ENCODE data around the gene CDYL2. TPM values are rescaled to one million over a fixed set of nuclear protein-coding genes. Genes with fewer than 3 reads are reported as not detected.
A peak's percentile ranks its signal among the peaks of the same experiment; 100 is the strongest.

The CDYL2 gene
- total RNA-seq, 2 experiments from 2014 or later, result 60.8 to 63.2 TPM

- Mint-ChIP-seq H3K36me3 (peaks cover 21% of the 10 kb centered on the region), H3K27ac (no peak overlapping the region), H3K27me3 (no peaks in the 10 kb centered on the region), H3K4me1 (no peaks in the 10 kb centered on the region), H3K4me3 (no peak overlapping the region), H3K9me3 (ENCODE audit: low read depth) (peaks cover 2% of the 10 kb centered on the region)
- CTCF ChIA-PET, result interaction anchor here (1.1 kb wide), 1 partner anchor 185 kb away, joined by 3 read pairs; no protein-coding TSS in a partner anchor
- ATAC-seq, result no peak
- DNase-seq, result no peak
Measured at GRCh38 chr16:80710918-80711317, 93.5 kb downstream of the CDYL2 start.

- Mint-ChIP-seq H3K27me3 (no peaks in the 10 kb centered on the region), H3K4me3 (no peak overlapping the region), H3K4me1 (peaks cover 7% of the 10 kb centered on the region), H3K27ac (no peak overlapping the region), H3K9me3 (ENCODE audit: low read depth) (peaks cover 2% of the 10 kb centered on the region), H3K36me3 (peaks cover 24% of the 10 kb centered on the region)
- CTCF ChIA-PET, result no interaction called here
- no peak for DNase-seq
- ATAC-seq, result no peak
Measured at GRCh38 chr16:80708823-80709222, 95.6 kb downstream of the CDYL2 start.

DNA sequence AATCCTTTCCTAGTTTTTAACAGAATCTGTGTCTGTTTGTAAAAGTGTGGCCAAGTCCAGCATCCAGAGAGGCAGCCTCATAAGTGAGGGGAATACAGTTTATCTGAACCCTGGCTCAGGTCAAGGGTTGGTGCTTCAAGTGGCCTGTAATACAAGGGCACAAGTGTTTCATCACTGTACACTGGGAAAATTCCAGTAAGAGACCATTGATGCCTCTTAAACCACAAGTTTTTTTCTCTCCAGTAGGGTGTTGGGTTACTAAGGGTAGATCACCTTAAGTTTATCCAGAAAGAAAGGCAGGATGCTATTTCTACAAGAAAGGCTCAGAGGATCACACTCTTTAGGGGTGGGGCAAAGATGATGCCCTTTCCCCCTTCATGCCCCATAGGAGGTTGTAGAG is 96.7 kb downstream of the CDYL2 start:
- Mint-ChIP-seq H3K9me3 (ENCODE audit: low read depth) (peaks cover 2% of the 10 kb centered on the region), H3K36me3 (peaks cover 21% of the 10 kb centered on the region), H3K4me3 (no peak overlapping the region), H3K4me1 (peaks cover 9% of the 10 kb centered on the region), H3K27ac (no peak overlapping the region), H3K27me3 (no peaks in the 10 kb centered on the region)
- no peak for ATAC-seq
- CTCF ChIA-PET, result no interaction called here
- no peak for DNase-seq

- Mint-ChIP-seq H3K27me3 (no peaks in the 10 kb centered on the region), H3K4me1 (peaks cover 14% of the 10 kb centered on the region), H3K36me3 (peaks cover 23% of the 10 kb centered on the region), H3K27ac (no peak overlapping the region), H3K9me3 (ENCODE audit: low read depth) (peaks cover 2% of the 10 kb centered on the region), H3K4me3 (no peak overlapping the region)
- CTCF ChIA-PET, result interaction anchor here (0.5 kb wide), 1 partner anchor 52 kb away, joined by 3 read pairs; no protein-coding TSS in a partner anchor
- DNase-seq, result no peak
- no peak for ATAC-seq
Measured at GRCh38 chr16:80705596-80705995, 98.8 kb downstream of the CDYL2 start.

- DNase-seq, result no peak
- peaks cover 2% of the 10 kb centered on the region for H3K9me3 Mint-ChIP-seq (ENCODE audit: low read depth)
- H3K36me3 Mint-ChIP-seq, result peaks cover 23% of the 10 kb centered on the region
- H3K27ac Mint-ChIP-seq, result no peak overlapping the region
- H3K4me3 Mint-ChIP-seq, result no peak overlapping the region
- H3K4me1 Mint-ChIP-seq, result peaks cover 16% of the 10 kb centered on the region
- ATAC-seq, result no peak
- CTCF ChIA-PET, result no interaction called here
- no peaks in the 10 kb centered on the region for H3K27me3 Mint-ChIP-seq
Measured at GRCh38 chr16:80704751-80705505, 99.5 kb downstream of the CDYL2 start.

DNA sequence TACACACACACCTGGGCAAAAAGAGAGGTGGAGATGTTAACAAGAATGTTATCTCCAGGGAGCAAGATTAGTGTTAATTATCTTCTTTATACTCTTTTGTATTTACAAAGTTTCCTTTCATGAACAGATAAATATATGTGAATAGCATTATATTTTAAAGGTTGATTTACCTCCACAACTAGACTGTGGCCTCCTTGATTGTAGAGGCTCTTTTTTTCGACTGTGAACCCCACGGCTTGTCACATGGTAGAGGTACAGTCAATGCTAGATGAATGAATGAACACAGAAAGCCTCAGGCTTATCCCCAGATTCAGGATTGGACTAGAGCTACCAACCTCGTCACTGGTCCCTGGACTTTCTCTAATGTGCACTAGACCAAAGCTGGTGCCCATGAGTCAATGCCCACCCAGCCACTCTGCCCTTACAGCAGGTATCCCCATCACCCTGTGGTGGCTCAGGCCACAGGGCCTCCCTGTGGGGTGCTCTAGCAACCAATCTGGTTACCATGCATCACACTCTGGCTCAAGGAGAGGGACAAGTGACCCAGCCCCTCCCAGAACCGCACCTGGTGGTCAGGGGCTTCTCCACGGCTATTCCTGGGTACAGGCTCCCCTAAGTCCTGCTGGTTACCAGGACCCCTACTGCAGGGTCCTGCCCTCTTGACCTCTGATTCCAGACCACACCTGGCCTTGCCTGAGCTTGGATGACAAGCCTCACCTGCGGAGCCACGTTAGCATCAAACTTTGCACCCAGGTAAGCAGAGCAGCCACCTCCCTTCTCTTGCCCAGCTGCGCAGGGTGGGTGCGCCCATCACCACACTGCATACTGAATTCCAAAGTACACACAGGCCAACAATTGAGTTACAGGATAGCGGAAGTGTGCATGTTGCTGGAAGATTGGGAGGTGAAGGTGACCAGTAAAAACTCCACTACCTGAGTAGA is 101.0 kb downstream of the CDYL2 start:
- Mint-ChIP-seq H3K27ac (no peak overlapping the region), H3K9me3 (ENCODE audit: low read depth) (peaks cover 4% of the 10 kb centered on the region), H3K27me3 (no peaks in the 10 kb centered on the region), H3K4me1 (peaks cover 21% of the 10 kb centered on the region), H3K4me3 (no peak overlapping the region), H3K36me3 (peaks cover 26% of the 10 kb centered on the region)
- ATAC-seq (no peak), DNase-seq (peak; percentile 37)
- CTCF ChIA-PET, result interaction anchor here (1.2 kb wide), 1 partner anchor 61 kb away, joined by 3 read pairs; no protein-coding TSS in a partner anchor

DNA sequence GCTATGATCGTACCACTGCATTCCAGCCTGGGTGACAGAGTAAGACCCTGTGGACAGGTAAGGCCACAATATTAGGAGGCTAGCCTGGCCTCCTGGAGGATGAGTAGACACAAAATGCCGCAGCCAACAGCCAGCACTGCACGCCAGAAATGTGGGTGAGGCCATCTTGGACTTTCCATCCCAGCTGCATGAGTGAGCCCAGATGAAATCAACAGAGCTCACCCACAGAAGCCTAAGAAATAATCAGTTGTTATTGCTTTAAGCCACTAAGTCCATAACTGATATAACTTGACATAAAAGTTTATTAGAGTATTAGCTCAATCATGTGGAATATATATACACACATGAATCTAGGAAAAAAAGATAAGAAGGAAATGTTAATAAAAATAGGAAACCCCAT is 101.7 kb downstream of the CDYL2 start:
- Mint-ChIP-seq H3K4me1 (peaks cover 25% of the 10 kb centered on the region), H3K9me3 (ENCODE audit: low read depth) (peaks cover 2% of the 10 kb centered on the region)
- CTCF ChIA-PET, result no interaction called here

GRCh38 chr16:80700558-80700957 is 103.8 kb downstream of the CDYL2 start:
- Mint-ChIP-seq H3K4me1 (peaks cover 28% of the 10 kb centered on the region), H3K27me3 (no peaks in the 10 kb centered on the region), H3K4me3 (no peak overlapping the region), H3K9me3 (ENCODE audit: low read depth) (peaks cover 11% of the 10 kb centered on the region), H3K36me3 (peaks cover 31% of the 10 kb centered on the region), H3K27ac (no peak overlapping the region)
- ATAC-seq (no peak), DNase-seq (no peak)
- CTCF ChIA-PET, result interaction anchor here (1.0 to 1.7 kb wide), 2 partner anchors 173 to 603 kb away, joined by 3 to 5 read pairs; no protein-coding TSS in a partner anchor

More for the DNA sequence above, 101.7 kb downstream of the CDYL2 start:
- no peaks in the 10 kb centered on the region for H3K27me3 Mint-ChIP-seq
- H3K4me3 Mint-ChIP-seq, result no peak overlapping the region
- peak; percentile 31 for DNase-seq
- no peak for ATAC-seq
- no peak overlapping the region for H3K27ac Mint-ChIP-seq
- H3K36me3 Mint-ChIP-seq, result peaks cover 27% of the 10 kb centered on the region

DNA sequence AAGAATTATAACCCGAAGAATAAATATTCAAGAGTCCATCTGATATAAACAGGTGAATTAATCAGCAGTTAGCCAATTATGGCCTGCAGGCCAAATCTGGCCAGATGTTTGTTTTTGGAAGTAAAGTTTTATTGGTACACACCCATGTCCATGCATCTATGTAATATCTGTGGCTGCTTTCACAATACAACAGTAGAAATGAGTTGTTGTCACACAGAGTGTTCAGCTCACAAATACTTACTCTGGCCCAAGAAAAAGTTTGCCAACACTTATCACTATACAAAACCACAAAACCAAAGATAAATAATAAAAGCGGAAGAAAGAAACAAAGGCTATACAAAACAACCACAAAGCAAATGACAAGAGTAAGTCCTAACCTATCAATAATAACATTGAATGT is 109.4 kb downstream of the CDYL2 start:
- Mint-ChIP-seq H3K4me1 (peaks cover 53% of the 10 kb centered on the region), H3K27me3 (no peaks in the 10 kb centered on the region), H3K27ac (peak overlapping the region; percentile 37), H3K9me3 (ENCODE audit: low read depth) (peaks cover 11% of the 10 kb centered on the region), H3K36me3 (peaks cover 35% of the 10 kb centered on the region), H3K4me3 (peak overlapping the region; percentile 6)
- DNase-seq, result no peak
- ATAC-seq, result peak; percentile 49
- CTCF ChIA-PET, result interaction anchor here (0.6 to 2.6 kb wide), 3 partner anchors 27 to 168 kb away, joined by 3 to 7 read pairs (median 5); no protein-coding TSS in a partner anchor

DNA sequence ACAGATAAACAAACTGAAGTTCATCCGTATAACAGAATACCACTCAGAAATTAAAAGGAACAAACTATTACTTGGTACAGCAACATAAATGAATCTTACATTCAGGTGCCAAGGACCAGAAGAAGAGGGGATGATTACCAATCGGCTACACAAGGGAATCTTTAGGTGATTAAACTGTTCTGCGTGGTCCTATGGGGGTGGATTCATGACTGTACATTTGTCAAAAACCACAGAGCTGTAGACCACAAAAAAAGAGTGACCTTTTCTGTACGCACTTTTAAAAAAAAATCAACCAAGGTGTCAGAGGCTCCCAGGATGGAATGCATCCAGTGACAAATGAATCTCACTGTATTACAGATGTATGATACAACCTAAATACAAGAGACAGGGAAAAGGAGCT is 110.8 kb downstream of the CDYL2 start:
- ATAC-seq, result peak; percentile 41
- Mint-ChIP-seq H3K4me3 (no peak overlapping the region), H3K36me3 (peaks cover 32% of the 10 kb centered on the region), H3K9me3 (ENCODE audit: low read depth) (peaks cover 10% of the 10 kb centered on the region), H3K27ac (no peak overlapping the region), H3K4me1 (peaks cover 49% of the 10 kb centered on the region), H3K27me3 (no peaks in the 10 kb centered on the region)
- no peak for DNase-seq
- CTCF ChIA-PET, result interaction anchor here (2.1 to 2.6 kb wide), 2 partner anchors 102 to 167 kb away, joined by 5 to 7 read pairs; no protein-coding TSS in a partner anchor

DNA sequence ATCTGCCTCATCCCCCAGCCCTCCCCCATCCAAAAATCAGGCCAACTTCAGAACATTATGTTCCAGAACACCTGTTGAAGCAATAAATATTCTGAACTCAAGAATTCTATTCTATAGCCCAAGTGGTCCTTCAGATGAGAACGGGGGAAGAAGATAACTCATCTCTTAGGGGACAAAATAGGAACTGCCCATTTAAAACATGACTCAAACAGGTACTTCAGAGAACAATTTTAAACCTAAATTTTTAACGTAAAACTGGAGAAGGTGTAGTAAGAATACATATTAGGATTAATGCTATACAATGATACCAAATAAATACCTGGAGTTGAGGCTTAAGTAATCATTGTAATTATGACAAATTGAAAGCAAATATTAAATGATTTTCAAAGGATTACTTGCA is 112.1 kb downstream of the CDYL2 start:
- Mint-ChIP-seq H3K27ac (peak overlapping the region; percentile 25), H3K4me1 (peaks cover 47% of the 10 kb centered on the region), H3K36me3 (peaks cover 22% of the 10 kb centered on the region), H3K9me3 (ENCODE audit: low read depth) (peaks cover 8% of the 10 kb centered on the region), H3K27me3 (no peaks in the 10 kb centered on the region), H3K4me3 (peak overlapping the region; percentile 43)
- DNase-seq (no peak), ATAC-seq (no peak)
- CTCF ChIA-PET, result interaction anchor here (1.2 kb wide), 1 partner anchor 10 kb away, joined by 5 read pairs; no protein-coding TSS in a partner anchor

GRCh38 chr16:80691111-80691741 is 113.2 kb downstream of the CDYL2 start:
- Mint-ChIP-seq H3K9me3 (ENCODE audit: low read depth) (peaks cover 2% of the 10 kb centered on the region), H3K27me3 (no peaks in the 10 kb centered on the region), H3K4me1 (peaks cover 47% of the 10 kb centered on the region), H3K27ac (no peak overlapping the region), H3K4me3 (peak overlapping the region; percentile 43), H3K36me3 (peaks cover 16% of the 10 kb centered on the region)
- CTCF ChIA-PET, result interaction anchor here (1.2 kb wide), 1 partner anchor 9 kb away, joined by 5 read pairs; no protein-coding TSS in a partner anchor
- ATAC-seq (no peak), DNase-seq (no peak)

DNA sequence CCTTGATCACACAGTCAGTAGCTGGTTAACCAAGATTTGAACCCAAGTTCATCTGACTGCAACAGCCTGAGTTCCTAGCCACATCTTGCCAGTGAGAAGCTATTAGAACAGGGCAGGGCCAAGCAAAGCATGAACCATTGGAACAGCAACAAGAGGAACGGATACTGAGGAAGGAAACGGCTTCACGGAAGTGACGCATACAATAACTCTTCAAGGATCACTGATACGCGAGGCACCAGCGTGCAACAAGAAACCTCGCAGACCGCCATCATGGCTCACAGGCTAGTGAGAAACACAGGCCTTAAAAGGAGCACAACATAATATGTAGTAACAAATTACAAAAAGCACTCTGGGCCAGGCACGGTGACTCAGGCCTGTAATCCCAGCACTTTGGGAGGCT is 114.9 kb downstream of the CDYL2 start:
- Mint-ChIP-seq H3K27me3 (no peaks in the 10 kb centered on the region), H3K4me3 (no peak overlapping the region), H3K36me3 (peaks cover 11% of the 10 kb centered on the region), H3K27ac (no peak overlapping the region), H3K9me3 (ENCODE audit: low read depth) (no peaks in the 10 kb centered on the region), H3K4me1 (peaks cover 33% of the 10 kb centered on the region)
- DNase-seq, result no peak
- CTCF ChIA-PET, result interaction anchor here (1.1 kb wide), 1 partner anchor 163 kb away, joined by 4 read pairs; no protein-coding TSS in a partner anchor
- ATAC-seq, result no peak
